HL-60/S4 treated with retinoic acid at 250 ng/mL for 4 days and 3 days (cell line): ENCODE measurements around the gene CSNK1D.

Source experiments
- in situ Hi-C: fragments of 300-500 bp; cut with MboI; formaldehyde crosslinking; loops from 2 replicates; pipeline ENCODE4 v1.7.0; 2022; ENCODE audit warnings: low sequenced_read_pairs

Gene CSNK1D

GRCh38 chr17:82273327-82274133, at the start of gene CSNK1D:
Gene CSNK1D, minus strand, starts transcription at chr17:82273700. Its CDS starts 319 bp downstream, at chr17:82273381.
- in situ Hi-C loops: no loop called here

- in situ Hi-C loops: no loop called here
Measured at GRCh38 chr17:82322526-82323453, 49.3 kb upstream of the CSNK1D start.

GRCh38 chr17:82321947-82322466, 48.5 kb upstream of the CSNK1D start:
- in situ Hi-C loops: no loop called here

- in situ Hi-C loops: no loop called here
Measured at GRCh38 chr17:82320956-82321927, 47.7 kb upstream of the CSNK1D start.

DNA sequence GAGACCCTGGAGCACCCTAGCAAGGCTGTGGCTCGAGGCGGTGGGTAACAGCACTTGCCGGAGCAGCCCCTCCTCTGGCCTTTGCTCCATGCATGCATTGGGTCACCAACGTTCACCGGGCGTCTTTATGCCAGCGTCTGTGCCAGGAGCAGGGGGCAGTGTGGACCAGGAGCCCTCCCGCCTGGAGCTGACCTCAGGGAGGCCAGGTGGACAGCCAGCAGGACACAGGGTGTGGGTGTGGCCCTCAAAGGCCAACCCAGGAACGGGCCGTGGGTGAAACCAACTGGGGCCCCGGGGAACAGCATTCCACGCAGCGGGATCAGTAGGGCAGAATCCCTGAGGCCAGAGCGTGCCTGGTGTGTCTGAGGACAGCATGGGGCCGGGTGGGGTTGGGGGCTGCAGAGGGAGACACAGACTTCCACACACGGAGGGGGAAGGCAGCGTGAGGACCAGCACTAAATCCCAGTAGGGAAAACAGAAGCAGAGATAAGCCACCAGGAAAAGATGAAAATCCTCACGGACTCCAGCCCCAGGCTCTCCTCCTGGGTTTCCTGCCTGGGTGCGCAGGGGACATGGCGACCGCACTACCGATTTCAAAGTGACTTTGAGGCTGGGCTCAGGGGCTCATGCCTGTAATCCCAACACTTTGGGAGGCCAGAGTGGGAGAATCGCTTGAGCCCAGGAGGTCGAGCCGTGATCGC, 46.8 kb upstream of the CSNK1D start:
- in situ Hi-C loops: no loop called here

DNA sequence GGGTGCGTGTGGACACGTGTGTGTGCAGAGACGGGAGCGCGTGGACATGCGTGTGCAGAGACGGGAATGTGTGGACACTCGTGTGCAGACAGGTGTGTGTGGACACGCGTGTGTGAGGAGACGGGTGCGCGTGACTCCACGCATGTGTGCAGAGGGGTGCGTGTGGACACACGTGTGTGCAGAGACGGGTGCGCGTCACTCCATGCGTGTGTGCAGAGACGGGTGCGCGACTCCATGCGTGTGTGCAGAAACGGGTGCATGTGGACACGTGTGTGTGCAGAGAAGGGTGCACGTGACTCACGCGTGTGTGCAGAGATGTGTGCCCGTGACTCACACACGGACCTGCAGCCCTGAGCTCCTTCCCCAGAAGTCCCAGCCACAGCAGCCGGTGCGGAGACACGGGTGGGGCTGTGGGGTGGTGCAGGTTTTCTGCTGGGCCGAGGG, 46.1 kb upstream of the CSNK1D start:
- in situ Hi-C loops: no loop called here

DNA sequence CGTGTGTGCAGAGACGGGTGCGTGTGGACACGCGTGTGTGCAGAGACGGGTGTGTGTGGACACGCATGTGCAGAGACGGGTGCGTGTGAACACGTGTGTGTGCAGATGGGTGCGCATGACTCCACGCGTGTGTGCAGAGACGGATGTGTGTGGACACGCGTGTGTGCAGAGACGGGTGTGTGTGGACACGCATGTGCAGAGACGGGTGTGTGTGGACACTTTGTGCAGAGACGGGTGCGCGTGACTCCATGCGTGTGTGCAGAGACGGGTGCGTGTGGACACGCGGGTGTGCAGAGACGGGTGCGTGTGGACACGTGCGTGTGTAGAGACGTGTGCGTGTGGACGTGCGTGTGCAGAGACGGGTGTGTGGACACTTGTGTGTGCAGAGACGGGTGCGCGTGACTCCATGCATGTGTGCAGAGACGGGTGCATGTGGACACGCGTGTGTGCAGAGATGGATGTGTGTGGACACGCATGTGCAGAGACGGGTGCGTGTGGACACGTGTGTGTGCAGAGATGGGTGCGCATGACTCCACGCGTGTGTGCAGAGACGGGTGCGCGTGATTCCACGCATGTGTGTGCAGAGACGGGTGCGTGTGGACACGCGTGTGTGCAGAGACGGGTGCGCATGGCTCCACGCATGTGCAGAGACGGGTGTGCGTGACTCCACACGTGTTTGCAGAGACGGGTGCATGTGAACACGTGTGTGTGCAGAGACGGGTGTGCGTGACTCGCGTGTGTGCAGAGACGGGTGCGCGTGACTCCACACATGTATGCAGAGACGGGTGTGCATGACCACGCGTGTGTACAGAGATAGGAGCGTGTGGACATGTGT, 45.5 kb upstream of the CSNK1D start:
- in situ Hi-C loops: no loop called here

GRCh38 chr17:82318169-82318498, 44.6 kb upstream of the CSNK1D start:
- in situ Hi-C loops: no loop called here

GRCh38 chr17:82317394-82318168, 44.1 kb upstream of the CSNK1D start, which contains the start of gene CD7:
Gene CD7, minus strand, starts transcription at chr17:82317608. Its CDS starts 113 bp downstream, at chr17:82317495.
- in situ Hi-C loops: no loop called here

DNA sequence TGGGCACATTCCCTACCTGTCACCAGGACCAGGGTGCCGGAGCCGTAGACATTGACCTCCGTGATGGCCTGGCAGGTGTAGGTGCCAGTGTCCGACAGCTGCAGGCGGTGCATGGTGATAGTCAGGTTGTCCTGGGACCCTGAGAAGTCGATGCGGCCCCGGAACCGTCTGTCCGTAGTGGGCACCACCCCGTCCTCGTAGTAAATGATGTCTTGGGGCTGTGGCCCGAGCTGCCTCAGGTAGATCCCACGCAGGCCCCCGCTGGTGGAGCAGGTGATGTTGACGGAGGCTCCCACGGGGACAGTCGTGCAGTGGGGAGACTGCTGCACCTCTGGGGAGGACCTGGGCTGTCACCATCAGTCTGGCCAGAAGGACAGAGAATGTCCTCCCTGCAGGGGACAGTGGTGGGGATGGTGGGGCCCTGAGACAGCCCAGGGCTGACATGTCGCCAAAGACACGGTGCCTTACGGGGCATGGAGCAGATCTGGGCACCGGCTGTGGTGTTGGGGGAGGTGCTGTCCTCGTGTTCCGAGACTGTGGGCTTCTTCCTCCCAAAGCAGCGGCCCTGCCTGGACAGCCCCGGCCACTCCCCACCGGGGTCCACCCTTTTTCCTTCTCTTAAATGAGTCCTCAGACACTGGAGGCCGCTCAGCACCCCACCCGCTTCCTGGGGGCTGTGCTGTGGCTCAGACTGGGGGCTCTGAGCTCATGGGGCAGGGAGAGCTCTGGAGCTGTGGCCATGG, 43.3 kb upstream of the CSNK1D start:
- in situ Hi-C loops: no loop called here

- in situ Hi-C loops: no loop called here
Measured at GRCh38 chr17:82315703-82316358, 42.3 kb upstream of the CSNK1D start.

GRCh38 chr17:82314727-82315605, 41.5 kb upstream of the CSNK1D start:
- in situ Hi-C loops: no loop called here

GRCh38 chr17:82314012-82314726, 40.7 kb upstream of the CSNK1D start:
- in situ Hi-C loops: no loop called here

DNA sequence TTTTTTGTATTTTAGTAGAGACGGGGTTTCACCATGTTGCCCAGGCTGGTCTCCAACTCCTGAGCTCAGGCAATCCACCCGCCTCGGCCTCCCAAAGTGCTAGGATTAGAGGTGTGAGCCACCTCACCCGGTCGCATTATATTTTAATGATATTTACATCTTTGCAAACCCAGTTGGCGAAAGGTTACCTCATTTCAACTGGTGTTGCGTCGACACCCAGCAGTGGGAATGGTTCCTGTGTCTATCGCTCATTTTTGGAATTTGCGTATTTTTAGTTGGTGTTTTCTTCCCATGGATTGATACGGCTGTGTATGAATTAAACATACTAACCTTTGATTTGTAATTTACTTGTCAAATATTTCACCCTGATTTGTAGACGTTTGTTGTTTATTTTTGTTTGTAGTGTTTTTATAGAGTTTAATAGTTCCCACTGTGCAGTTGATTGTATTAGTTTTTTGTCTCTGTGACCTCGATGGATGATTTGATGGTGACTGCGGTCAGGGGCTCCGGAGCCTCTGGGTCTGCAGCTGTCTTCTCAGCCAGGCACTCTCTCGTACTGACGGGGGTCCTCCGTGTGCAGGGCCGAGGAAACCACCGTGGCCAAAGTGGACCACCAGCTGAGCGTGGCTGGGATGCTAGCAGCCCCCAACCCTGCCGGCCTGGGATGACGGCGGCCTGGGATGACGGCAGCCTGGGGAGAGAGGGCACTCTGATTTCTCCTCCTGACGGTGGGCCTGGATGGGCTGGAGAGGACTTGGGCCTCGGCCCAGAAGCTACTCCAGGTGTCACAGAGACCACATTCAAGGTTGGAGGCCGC, 39.9 kb upstream of the CSNK1D start:
- in situ Hi-C loops: no loop called here
